HEK293 (cell line): ENCODE measurements around the gene UCMA.
A peak's percentile ranks its signal among the peaks of the same experiment; 100 is the strongest.
"Not testable (repeated sequence)": the region's sequence is repeated elsewhere in the genome, so short reads cannot be mapped to it uniquely, and the experiment has no call there.

Experiments
- CTCF ChIA-PET: fragments of 350-600 bp; formaldehyde crosslinking; extraction: SDS; loops from one replicate; lab custom pipeline; 2021; ENCODE audit warnings: antibody characterized with exemption; lab: Yijun Ruan, JAX
- POLR2A ChIA-PET: fragments of 300-600 bp; formaldehyde crosslinking; extraction: SDS; loops from one replicate; lab custom pipeline; 2020; ENCODE audit warnings: antibody characterized with exemption, inconsistent platforms; lab: Yijun Ruan, JAX
- H3K27ac ChIP-seq: fragments of 200-500 bp; sonication (Bioruptor generic); 2 replicates; pipeline ENCODE4 v1.5.1; 2014; ENCODE audit warnings: low read depth, low read length, control low read depth, inconsistent platforms; ENCODE audit errors: extremely low read depth
- H3K36me3 ChIP-seq, 2 experiments: fragments of 200-500 bp in 1 of 2; sonication (Bioruptor generic) in 1 of 2; 1 replicate in 1 of 2; 2 replicates in 1 of 2; pipeline ENCODE4 v1.5.1; 2014 to 2017; ENCODE audit warnings: inconsistent platforms in 2 of 2, low read length in 2 of 2; ENCODE audit not compliant: control insufficient read depth in 2 of 2, insufficient read depth in 1 of 2
- H3K4me1 ChIP-seq: fragments of 200-500 bp; sonication (Bioruptor generic); 2 replicates; pipeline ENCODE4 v1.5.1; 2014; ENCODE audit warnings: mild to moderate bottlenecking, low read length, inconsistent platforms; ENCODE audit not compliant: control insufficient read depth, insufficient read depth
- H3K4me3 ChIP-seq: 2 replicates; pipeline ENCODE4 v1.5.1; 2011; ENCODE audit warnings: low read depth, mild to moderate bottlenecking, control low read depth, low read length, moderate library complexity
- H3K9me3 ChIP-seq: fragments of 200-500 bp; sonication (Bioruptor generic); 2 replicates; pipeline ENCODE4 v1.5.1; 2014; ENCODE audit warnings: low read depth, low read length, inconsistent platforms; ENCODE audit not compliant: control insufficient read depth, insufficient read depth
- AEBP2 ChIP-seq: fragments of 450-650 bp; formaldehyde crosslinking; IDR thresholded peaks from 2 replicates; pipeline ENCODE4 v1.5.1; 2016; ENCODE audit warnings: missing biosample characterization, missing genetic modification characterization, borderline replicate concordance
- GLI4 ChIP-seq: fragments of 450-650 bp; formaldehyde crosslinking; IDR thresholded peaks from 2 replicates; pipeline ENCODE4 v1.5.1; 2016; ENCODE audit warnings: missing biosample characterization, missing genetic modification characterization
- MZF1 ChIP-seq: fragments of 450-650 bp; formaldehyde crosslinking; IDR thresholded peaks from 2 replicates; pipeline ENCODE4 v1.5.1; 2017; ENCODE audit warnings: missing biosample characterization, missing genetic modification characterization, borderline replicate concordance
- SCRT1 ChIP-seq: fragments of 450-650 bp; formaldehyde crosslinking; IDR thresholded peaks from 2 replicates; pipeline ENCODE4 v1.5.1; 2016; ENCODE audit warnings: missing biosample characterization, missing genetic modification characterization, borderline replicate concordance
- SCRT2 ChIP-seq: fragments of 450-650 bp; formaldehyde crosslinking; IDR thresholded peaks from 2 replicates; pipeline ENCODE4 v1.5.1; 2016; ENCODE audit warnings: missing biosample characterization, missing genetic modification characterization
- ZBTB1 ChIP-seq: fragments of 450-650 bp; formaldehyde crosslinking; IDR thresholded peaks from 2 replicates; pipeline ENCODE4 v1.5.1; 2016; ENCODE audit warnings: missing biosample characterization, missing genetic modification characterization
- ZBTB11 ChIP-seq: fragments of 450-650 bp; formaldehyde crosslinking; conservative IDR thresholded peaks from 2 replicates; pipeline ENCODE4 v1.5.1; 2016; ENCODE audit warnings: low read depth, missing biosample characterization, missing genetic modification characterization
- ZFP69B ChIP-seq: fragments of 450-650 bp; formaldehyde crosslinking; IDR thresholded peaks from 2 replicates; pipeline ENCODE4 v1.5.1; 2016; ENCODE audit warnings: missing biosample characterization, missing genetic modification characterization
- ZNF394 ChIP-seq: fragments of 450-650 bp; formaldehyde crosslinking; IDR thresholded peaks from 2 replicates; pipeline ENCODE4 v1.5.1; 2016; ENCODE audit warnings: missing biosample characterization, missing genetic modification characterization, mild to moderate bottlenecking, moderate library complexity, borderline replicate concordance
- ZNF426 ChIP-seq: fragments of 450-650 bp; formaldehyde crosslinking; IDR thresholded peaks from 2 replicates; pipeline ENCODE4 v1.5.1; 2017; ENCODE audit warnings: missing biosample characterization, missing genetic modification characterization, mild to moderate bottlenecking, inconsistent platforms, moderate library complexity
- ZNF433 ChIP-seq: fragments of 450-650 bp; formaldehyde crosslinking; IDR thresholded peaks from 2 replicates; pipeline ENCODE4 v1.5.1; 2016; ENCODE audit warnings: missing biosample characterization, missing genetic modification characterization, low read depth
- ZNF510 ChIP-seq: fragments of 450-650 bp; formaldehyde crosslinking; IDR thresholded peaks from 2 replicates; pipeline ENCODE4 v1.5.1; 2018; ENCODE audit warnings: mild to moderate bottlenecking, missing genetic modification characterization, missing biosample characterization; ENCODE audit not compliant: insufficient replicate concordance
- ZNF623 ChIP-seq: fragments of 450-650 bp; formaldehyde crosslinking; IDR thresholded peaks from 2 replicates; pipeline ENCODE4 v1.5.1; 2016; ENCODE audit warnings: missing biosample characterization, missing genetic modification characterization
- ZNF660 ChIP-seq: fragments of 450-650 bp; IDR thresholded peaks from 2 replicates; pipeline ENCODE4 v1.5.1; 2018; ENCODE audit warnings: missing biosample characterization, mild to moderate bottlenecking, missing genetic modification characterization
- ZNF677 ChIP-seq: fragments of 450-650 bp; IDR thresholded peaks from 2 replicates; pipeline ENCODE4 v1.5.0; 2018; ENCODE audit warnings: missing biosample characterization, mild to moderate bottlenecking, missing genetic modification characterization, moderate library complexity
- ZNF791 ChIP-seq: fragments of 450-650 bp; formaldehyde crosslinking; IDR thresholded peaks from 2 replicates; pipeline ENCODE4 v1.5.1; 2016; ENCODE audit warnings: missing biosample characterization, missing genetic modification characterization
- ZNF843 ChIP-seq: fragments of 450-650 bp; formaldehyde crosslinking; IDR thresholded peaks from 2 replicates; pipeline ENCODE4 v1.5.1; 2016; ENCODE audit warnings: missing biosample characterization, missing genetic modification characterization
- TF ChIP-seq, protein P1 (sequence below): fragments of 450-650 bp; formaldehyde crosslinking; IDR thresholded peaks from 2 replicates; pipeline ENCODE4 v1.5.1; 2016; ENCODE audit warnings: missing biosample characterization, missing genetic modification characterization, low read depth
- TF ChIP-seq, protein P2 (sequence below): fragments of 450-650 bp; formaldehyde crosslinking; IDR thresholded peaks from 2 replicates; pipeline ENCODE4 v1.5.1; 2016; ENCODE audit warnings: missing biosample characterization, missing genetic modification characterization
- TF ChIP-seq, protein P3 (sequence below): fragments of 450-650 bp; formaldehyde crosslinking; conservative IDR thresholded peaks from 2 replicates; pipeline ENCODE4 v1.5.1; 2016; ENCODE audit warnings: low read depth, missing biosample characterization, missing genetic modification characterization

UCMA gene

DNA sequence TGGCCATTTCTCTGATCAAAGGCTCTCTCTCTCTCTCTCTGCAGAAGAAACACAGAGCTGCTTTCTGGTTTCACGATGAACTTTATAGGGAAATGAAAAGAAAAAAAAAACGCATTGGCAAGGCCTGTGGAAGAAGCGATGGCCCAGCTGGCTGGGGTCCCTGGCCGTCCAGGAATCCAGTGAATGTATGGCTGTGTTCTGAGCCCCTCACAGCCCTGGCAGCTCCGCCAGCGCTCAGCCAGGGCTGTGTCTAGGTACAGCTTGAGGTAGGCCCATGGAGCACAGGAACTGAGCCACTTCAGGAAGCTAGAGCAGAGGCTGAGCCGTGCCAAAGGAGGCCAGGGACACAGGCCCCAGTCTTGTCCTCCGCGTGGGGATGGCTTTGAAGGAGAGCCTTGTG, 13.1 kb upstream of the UCMA start:
- ChIA-PET CTCF (no interaction called here), POLR2A (no interaction called here)
- no peak overlapping the region for H3K27ac ChIP-seq
- no peaks in the 10 kb centered on the region for H3K4me1 ChIP-seq
- H3K9me3 ChIP-seq = no peaks in the 10 kb centered on the region
- H3K4me3 ChIP-seq = no peak overlapping the region
- TF ChIP-seq ZNF660 (tag by site-specific recombination) (no peak), ZNF394 (tag by site-specific recombination) (no peak), ZNF791 (tag by site-specific recombination) (no peak), SCRT1 (tag by site-specific recombination) (no peak), ZBTB1 (no peak), AEBP2 (tag by site-specific recombination) (no peak), SCRT2 (no peak), ZNF510 (tag by site-specific recombination) (no peak), ZBTB11 (tag by site-specific recombination) (no peak), MZF1 (no peak), ZNF677 (tag by site-specific recombination) (no peak), GLI4 (tag by site-specific recombination) (no peak), ZNF843 (tag by site-specific recombination) (no peak), ZFP69B (tag by site-specific recombination) (no peak)
- TF ChIP-seq, protein P1, sequence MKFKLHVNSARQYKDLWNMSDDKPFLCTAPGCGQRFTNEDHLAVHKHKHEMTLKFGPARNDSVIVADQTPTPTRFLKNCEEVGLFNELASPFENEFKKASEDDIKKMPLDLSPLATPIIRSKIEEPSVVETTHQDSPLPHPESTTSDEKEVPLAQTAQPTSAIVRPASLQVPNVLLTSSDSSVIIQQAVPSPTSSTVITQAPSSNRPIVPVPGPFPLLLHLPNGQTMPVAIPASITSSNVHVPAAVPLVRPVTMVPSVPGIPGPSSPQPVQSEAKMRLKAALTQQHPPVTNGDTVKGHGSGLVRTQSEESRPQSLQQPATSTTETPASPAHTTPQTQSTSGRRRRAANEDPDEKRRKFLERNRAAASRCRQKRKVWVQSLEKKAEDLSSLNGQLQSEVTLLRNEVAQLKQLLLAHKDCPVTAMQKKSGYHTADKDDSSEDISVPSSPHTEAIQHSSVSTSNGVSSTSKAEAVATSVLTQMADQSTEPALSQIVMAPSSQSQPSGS (tag by site-specific recombination) = no peak
- TF ChIP-seq, protein P2, sequence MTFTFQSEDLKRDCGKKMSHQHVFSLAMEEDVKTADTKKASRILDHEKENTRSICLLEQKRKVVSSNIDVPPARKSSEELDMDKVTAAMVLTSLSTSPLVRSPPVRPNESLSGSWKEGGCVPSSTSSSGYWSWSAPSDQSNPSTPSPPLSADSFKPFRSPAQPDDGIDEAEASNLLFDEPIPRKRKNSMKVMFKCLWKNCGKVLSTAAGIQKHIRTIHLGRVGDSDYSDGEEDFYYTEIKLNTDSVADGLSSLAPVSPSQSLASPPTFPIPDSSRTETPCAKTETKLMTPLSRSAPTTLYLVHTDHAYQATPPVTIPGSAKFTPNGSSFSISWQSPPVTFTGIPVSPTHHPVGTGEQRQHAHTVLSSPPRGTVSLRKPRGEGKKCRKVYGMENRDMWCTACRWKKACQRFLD (tag by site-specific recombination) = no peak
- no peaks in the 10 kb centered on the region for H3K36me3 ChIP-seq

DNA sequence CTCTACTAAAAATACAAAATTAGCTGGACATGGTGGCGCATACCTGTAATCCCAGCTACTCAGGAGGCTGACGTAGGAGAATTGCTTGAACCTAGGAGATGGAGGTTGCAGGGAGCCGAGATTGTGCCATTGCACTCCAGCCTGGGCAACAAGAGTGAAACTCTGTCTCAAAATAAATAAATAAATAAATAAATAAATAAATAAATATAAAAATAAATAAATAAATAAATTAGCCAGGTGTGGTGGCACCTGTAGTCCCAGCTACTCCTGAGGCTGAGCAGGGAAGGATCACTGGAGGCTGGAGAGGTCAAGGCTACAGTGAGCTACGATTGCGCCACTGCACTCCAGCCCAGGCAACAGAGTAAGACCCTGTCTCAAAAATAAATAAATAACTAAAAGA, 8.1 kb upstream of the UCMA start:
- POLR2A ChIA-PET, H3K27ac ChIP-seq: not testable (repeated sequence)
- CTCF ChIA-PET = interaction anchor here (1.2 kb wide), 1 partner anchor 130 kb away, joined by 3 read pairs; no protein-coding TSS in a partner anchor
- TF ChIP-seq, protein P3, sequence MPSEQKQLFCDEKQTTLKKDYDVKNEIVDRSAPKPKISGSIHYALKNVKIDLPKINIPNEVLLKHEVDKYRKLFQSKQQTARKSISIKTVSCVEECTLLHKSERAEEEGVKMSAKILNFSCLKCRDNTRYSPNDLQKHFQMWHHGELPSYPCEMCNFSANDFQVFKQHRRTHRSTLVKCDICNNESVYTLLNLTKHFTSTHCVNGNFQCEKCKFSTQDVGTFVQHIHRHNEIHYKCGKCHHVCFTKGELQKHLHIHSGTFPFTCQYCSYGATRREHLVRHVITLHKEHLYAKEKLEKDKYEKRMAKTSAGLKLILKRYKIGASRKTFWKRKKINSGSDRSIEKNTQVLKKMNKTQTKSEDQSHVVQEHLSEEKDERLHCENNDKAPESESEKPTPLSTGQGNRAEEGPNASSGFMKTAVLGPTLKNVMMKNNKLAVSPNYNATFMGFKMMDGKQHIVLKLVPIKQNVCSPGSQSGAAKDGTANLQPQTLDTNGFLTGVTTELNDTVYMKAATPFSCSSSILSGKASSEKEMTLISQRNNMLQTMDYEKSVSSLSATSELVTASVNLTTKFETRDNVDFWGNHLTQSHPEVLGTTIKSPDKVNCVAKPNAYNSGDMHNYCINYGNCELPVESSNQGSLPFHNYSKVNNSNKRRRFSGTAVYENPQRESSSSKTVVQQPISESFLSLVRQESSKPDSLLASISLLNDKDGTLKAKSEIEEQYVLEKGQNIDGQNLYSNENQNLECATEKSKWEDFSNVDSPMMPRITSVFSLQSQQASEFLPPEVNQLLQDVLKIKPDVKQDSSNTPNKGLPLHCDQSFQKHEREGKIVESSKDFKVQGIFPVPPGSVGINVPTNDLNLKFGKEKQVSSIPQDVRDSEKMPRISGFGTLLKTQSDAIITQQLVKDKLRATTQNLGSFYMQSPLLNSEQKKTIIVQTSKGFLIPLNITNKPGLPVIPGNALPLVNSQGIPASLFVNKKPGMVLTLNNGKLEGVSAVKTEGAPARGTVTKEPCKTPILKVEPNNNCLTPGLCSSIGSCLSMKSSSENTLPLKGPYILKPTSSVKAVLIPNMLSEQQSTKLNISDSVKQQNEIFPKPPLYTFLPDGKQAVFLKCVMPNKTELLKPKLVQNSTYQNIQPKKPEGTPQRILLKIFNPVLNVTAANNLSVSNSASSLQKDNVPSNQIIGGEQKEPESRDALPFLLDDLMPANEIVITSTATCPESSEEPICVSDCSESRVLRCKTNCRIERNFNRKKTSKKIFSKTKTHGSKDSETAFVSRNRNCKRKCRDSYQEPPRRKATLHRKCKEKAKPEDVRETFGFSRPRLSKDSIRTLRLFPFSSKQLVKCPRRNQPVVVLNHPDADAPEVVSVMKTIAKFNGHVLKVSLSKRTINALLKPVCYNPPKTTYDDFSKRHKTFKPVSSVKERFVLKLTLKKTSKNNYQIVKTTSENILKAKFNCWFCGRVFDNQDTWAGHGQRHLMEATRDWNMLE (tag by site-specific recombination) = peak; percentile 70
- peak; percentile 56 for TF ChIP-seq ZNF426 (tag by site-specific recombination)
- peak; percentile 30; the same call in 1 of the 2 replicates for TF ChIP-seq ZNF623 (tag by site-specific recombination)
- TF ChIP-seq ZNF433 (tag by site-specific recombination) = 0 out of 2 replicates have a peak, but pooled peaks have one; percentile 46

More for the DNA sequence above, 8.1 kb upstream of the UCMA start:
- H3K4me3 ChIP-seq, H3K4me1 ChIP-seq, H3K36me3 ChIP-seq, H3K9me3 ChIP-seq: not testable (repeated sequence)
